HG03175 (cell line): Measurements from ENCODE around the gene FHAD1.
A peak's percentile ranks its signal among the peaks of the same experiment; 100 is the strongest.

ENCODE experiments used
- ATAC-seq: cut with Tn5 transposase; IDR thresholded peaks from one replicate; pipeline ENCODE4 v1.9.1; 2021; ENCODE audit warnings: mild to moderate bottlenecking, moderate library complexity; ENCODE audit not compliant: unreplicated experiment

Gene FHAD1

DNA sequence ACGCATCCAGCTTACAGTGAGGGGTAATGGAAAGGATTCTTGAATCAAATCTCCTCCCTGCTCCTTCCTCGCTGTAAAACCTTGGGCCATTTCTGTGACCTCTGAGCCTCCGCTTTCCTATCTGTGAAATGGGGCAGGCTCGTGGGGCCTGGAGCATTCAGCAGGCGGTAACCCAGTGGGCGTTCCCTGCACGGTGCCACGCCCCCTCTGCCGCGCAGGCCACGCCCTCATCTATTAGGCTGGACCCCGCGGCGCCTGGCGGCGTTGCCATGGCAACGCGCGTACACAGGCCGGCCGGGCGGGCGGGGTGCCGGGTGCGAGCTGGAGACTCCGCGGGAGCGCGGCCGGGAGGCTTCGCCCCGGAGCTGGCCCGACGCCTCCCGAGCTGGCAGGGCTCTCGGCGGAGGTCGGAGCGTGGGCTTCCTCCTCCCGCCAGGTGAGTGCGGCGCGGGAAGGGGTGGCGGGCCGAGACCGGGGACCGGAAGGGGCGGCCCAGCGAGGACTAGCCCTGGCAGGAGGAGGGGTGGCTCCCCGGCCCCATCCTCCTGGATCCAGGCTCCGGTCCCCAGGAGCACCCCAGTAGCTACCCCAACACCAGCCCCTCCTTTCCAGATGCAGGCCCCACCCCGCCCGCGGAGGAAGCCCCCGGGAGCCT is at the start of gene FHAD1:
Gene FHAD1 (plus strand): TSS at position 264 of the 655 bp plus-strand sequence. CDS start 4,562 bp downstream, outside the sequence.
- ATAC-seq = peak; percentile 61

DNA sequence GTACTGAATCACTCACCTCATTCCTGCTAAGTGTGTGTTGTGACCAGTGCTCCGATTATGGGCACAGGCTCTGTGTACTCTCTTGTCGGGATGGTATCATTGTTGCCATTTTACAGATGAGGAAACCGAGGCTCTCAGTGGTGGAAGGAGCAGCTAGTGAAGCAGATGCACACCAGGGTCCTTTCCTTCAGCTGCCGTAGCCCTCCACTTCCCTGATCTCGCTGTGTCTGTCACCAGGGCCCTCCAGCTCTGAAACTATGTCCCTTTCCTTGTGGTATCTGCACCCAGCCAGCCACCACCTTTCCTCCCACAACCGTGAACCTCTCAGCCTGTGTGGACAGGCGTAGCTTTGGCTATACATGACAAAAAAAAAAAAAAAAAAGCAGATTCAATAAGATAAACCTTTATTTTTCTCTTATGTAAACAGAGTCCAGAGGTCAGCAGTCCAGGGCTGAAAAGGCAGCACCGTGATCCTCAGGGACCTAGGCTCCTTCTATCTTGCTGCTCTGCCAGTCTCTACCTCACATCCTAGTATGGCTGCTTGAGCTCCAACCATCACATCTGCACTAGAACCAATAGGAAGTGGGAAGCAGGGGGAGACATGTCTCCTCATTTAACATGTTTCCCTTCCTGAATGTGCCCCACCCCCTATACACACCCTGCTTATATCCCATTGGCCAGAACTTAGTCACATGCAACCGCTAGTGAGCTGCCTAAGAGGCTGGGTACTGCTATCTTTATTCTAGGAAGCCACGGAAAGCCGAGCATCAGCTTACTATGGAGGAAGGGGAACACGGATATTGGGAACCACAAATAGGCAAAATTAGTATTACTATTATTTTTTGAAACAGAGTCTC is 49.2 kb upstream of the FHAD1 start:
- no peak for ATAC-seq

DNA sequence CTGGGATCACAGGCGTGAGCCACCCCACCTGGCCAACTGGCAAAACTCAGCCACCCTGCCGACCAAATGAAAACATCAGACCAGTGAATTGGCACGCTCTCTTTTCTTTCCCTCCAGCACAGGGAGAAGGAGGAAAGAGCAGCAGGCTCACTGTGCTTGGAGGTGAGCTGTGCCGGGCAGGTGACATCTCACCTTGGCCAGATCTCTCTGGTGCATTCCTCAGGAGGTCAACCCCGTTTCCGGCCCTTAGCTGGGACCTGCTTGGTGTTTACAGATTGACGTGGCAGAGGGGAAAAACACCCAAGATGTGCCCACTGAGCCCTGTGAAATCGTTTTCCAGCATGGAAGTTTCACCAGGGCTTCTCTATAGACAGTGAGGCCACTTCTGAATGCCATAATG is 48.3 kb upstream of the FHAD1 start:
- no peak for ATAC-seq

DNA sequence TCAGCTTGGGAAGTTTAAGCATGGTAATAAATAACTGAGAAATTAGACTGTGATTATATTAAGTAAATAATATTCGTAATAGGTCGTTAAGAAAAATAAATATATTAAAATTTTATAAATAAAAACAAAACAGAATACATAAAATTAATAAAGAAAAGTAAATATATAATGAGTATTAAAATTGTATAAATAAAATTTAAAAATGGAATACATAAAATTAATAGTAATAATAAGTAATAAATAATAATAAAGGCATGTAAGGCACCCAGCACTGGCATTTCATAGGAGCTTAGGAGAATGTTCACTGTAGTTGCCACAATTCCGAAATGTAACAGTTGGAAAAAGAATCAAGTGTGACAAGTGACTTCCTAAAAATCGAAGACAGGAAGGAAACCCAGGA is 45.8 kb upstream of the FHAD1 start:
- ATAC-seq = no peak

DNA sequence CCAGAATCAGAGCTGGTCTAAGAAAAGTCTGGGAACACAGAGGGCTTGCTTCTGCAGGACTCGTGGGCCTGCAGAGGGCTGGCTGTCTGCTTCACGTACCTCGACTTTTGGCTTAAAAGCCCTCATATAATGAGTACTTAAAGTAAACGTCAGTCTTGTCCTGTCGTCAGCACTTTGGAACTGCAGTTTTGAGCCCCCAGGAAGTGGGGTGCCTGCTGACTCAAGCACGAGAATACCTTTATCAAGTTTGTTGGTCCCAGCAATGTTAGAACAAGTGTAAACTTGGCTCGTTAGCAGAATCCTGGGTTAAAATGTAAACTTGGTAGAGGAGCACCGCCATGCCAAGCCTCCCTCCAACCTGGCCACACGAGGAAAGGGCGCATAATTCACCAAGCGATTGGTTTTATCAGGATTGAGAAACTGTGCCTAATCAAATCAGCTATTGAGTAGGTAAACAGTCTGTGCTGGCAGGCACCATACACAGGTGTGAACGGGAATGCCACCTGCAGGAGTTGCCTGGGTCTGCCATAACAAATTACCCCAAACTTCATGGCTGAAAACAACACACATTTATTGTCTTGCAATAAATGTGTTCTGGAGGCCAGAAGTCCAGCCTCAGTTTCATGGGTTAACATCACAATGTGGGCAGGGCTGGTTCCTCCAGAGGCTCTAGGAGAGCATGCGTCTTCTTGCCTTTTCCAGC is 45.0 kb upstream of the FHAD1 start:
- no peak for ATAC-seq

DNA sequence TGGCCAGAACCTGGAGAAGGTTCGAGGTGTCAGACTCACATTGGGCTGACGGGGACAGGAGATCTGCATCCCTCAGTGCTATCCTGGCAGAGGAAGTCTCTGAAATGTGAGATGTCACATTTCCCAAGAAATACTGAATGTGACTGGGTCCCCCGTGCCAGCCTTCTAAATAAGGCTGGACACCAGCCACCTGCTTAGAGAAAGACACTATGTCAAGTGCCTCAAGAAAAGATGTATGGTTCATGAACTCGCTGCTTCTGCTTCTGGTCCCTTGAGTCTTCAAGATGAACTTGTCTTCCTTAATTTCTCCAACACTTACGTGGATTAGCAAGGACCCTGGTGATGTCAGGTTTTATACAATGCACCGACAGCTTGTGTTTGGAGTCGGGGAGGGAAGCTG is 42.1 kb upstream of the FHAD1 start:
- ATAC-seq = no peak

DNA sequence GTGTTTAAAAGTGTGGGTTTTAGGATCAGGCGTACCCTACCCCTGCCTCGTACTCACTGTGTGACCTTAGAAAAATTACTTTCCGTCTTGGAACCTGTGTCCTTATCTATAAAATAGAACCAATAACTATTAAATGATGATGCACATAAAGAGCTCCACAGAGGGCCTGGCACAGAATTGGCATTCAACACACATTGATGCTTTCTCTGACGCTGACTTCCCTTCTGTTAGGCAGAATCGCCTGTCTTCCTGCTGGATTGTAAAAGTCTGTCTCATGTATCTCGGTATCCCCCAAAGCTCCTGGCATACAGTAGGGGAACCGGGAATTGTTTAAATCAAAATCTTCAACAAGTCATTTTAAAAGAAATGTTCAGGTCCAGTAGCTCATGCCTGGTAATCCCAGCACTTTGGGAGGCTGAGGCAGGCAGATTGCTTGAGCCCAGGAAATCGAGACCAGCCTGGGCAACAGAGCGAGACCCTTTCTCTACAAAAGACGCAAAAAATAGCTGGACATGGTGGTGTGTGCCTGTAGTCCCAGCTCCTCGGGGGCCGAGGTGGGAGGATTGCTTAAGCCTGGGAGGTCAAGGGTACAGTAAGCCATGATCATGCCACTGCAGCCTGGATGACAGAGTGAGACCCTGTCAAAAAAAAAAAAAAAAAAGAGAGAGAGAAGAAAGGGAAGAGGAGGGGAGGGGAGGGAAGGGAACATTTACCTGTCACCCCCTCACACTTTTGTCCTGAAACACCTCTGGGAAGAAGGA is 41.3 kb upstream of the FHAD1 start:
- no peak for ATAC-seq

DNA sequence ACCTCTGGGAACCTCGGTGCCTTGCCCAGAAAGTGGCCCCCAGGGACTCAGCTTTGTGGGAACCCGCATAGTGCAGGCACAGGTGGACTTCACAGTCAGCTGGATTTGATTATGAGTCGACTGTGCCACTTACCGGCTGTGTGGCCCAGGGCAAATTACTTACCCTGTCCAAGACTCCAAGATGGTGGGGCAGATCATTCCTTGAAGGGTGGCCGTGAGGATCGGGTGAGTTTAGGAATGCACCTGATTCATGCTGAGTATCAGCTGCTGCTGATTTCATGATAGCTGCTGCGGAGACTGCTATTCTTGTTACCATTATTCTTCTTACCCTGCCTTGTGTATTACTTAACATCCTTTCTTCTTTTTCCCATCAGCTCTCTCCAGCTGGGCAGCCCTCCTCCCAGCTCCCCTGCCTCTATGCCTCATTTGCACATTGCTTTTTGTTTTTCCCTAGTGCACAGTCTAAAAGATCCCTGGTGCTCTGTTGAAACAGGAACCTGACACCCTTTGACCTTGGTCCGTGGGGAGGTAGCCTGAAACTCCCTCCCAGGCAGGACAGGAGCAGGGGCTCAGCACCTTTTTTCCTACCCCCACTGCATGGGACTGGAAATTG is 40.5 kb upstream of the FHAD1 start:
- ATAC-seq = no peak

DNA sequence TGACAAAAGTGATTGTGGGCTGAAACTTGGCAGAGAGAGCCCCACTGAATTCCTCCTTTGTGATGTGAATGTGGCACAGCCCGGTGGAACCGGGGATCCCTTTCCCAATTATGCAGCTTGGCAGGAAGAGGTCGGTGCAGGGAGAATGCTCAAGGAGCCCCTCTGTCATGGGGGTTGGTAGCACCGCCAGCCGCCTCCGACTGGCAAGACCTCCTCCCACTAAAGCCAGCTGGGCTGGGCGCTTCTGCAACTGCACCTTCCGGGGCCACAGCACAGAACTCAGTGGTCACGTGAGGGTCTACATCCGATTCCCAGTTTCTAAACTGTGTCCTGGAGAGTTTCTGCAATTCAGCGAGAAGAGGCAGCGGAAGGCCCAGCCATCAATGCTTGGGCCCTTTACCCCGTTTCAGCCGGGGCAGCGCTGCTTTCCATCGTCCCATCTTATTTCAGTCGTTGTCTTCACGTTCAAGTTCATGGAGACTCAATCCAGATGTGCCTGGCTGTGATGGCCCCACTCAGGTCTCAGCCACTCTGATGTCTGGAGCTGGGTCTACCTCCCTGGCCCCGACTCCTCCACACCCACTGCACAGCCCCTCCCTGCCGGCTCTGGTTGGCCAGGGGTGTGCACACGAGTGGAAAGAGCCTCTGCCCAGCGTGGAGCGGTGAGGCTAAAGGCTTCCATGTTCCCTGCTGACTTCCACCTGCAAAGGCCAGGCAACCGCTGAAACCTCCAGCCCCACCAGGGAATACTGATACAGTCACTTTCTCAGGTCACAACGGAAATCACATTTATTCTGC is 39.8 kb upstream of the FHAD1 start:
- no peak for ATAC-seq

DNA sequence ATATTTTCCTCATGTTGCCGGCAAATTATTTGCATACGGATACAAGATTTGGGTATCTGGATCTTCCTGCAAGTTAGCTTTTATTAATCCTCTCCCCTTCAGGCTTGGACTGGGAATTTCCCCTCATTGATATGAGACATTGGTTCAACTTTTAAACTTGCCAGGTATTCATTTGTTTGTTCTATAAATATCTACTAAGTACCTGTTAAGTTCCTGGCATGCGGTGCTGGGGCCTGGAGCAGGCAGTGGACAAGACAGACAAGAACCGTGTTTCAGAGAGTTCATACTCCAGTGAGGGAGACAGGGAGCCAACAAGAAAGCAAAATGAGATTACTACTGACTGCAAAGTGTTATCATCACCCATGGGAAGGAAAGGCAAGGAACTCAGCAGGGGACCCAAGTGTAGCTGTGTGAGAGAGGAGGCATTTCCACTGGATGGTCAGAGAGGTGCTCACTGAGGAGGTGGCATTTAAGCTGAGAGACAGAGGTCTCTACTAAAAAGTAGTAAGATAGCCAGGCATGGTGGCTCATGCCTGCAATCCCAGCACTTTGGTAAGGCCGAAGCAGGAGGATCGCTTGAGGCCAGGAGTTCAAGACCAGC is 39.1 kb upstream of the FHAD1 start:
- ATAC-seq = no peak

DNA sequence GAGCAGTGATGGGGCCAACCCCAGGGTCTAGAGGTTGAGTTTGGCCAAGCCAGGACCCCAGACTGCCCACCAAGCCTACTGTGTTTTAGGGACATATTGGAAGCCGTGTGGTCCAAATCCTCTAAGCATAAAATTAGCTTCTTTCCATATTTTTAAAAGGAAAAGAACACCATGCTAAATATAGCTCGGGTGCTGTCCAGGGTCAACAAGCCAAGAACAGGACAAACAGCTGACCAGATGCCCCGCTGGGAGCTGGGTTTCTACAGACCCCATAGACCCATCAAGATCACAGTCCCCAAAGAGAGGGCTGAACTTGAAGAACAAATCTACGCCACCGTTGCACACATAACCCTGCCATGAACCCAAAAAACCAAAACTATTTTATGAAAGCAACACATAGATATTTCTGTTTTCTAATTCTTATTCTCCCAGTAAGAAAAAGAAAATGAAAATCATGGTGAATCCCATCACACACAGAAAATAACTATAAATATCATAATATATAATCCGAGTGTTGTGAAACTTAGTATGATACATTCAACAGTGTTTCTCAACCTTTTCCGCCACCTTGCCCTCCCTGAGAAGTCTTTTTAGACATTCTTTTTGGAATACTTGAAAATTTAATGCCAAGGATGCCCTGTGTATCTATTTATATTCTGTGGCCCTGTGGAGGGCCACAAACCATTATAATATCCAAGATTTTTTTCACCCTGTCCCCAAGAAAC is 36.2 kb upstream of the FHAD1 start:
- no peak for ATAC-seq

DNA sequence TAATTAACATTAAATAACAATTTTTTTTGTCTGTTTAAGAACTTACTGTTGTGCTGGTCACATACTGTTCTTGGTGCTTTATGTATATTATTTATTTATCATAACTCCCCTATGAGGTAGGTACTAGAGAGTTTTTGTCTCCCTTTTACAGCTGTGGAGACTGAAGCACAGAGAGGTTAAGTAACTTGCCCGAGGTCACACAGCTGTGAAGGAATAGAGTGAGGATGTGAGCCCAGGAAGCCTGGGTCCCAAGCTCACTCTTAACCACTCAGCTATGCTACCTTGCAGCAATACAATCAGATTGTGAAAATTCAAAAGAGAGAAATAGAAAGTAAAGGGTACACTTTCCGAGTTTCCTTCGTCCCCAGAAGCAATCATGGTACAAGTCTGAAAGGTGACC is 35.6 kb upstream of the FHAD1 start:
- ATAC-seq = no peak

DNA sequence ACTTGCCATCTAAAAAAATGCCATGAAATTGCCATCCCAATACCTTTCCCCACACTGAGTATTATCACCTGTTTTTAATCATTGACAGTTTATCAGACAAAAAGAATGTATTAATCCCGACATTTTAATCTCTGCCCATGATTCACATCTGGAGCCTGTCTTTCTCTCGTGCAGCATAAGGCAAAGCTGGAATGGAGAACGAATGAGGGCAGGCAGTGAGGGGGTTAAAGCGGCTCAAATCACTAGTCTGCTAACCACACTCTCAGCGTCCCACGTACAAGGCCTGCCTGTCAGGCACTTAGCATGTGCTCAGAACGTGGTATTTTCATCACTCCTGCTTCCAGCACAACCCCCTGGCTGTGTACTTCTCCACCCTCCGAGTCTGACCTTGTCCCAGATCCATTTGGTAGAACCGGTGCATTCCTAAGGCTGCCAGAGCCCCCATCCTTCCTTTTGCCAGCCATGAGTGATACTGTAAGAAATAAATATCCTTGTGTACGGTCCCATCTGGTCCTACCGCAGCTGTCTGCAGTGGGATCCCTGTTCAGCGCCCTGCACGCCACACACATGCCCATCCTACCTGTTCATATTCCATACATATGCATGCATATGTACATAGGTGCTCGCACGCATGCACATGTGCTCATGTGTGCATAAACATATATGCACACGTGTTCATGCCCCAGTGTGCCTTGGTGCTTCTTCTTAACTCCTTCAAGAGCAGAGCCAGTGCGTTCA is 34.6 kb upstream of the FHAD1 start:
- no peak for ATAC-seq

DNA sequence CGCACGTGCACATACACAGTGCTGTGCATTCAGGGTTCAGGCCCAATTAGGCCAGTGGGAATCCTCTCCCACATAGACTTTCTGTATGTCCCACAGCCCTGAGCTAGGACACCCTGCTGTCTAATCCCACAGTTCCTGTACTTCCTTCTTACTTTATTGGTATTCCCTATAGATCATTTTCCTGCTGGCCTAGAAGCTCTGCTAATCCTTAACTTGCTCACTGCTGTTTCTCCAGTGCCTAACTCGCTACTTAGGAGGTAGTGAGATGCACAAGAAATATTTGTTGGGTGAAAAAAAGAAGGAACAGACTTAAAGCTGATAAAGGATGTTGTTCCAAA is 34.1 kb upstream of the FHAD1 start:
- ATAC-seq = no peak

DNA sequence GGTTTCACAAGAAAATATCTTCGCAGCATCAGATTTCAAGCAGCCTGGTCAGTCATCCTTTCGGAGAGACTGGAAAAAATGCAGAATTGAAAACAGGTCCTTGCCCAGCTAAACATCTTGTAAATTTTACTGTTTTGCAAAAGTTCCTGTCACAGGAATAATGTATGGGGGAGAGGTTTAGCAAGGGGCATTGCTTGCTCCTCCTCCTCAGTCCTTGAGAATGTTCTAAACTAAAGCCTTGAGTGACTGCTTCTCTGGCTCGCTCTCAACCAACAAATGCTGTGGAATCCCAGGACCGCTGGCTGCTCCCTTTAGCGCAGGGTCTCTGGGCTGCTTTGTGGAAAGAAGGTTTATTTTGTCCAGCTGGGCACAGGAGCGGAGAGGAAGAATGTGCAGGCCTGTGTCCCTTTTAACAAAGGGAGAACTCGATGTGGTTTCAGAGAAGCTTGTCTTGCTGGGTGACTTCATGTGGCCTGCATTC is 33.6 kb upstream of the FHAD1 start:
- no peak for ATAC-seq

DNA sequence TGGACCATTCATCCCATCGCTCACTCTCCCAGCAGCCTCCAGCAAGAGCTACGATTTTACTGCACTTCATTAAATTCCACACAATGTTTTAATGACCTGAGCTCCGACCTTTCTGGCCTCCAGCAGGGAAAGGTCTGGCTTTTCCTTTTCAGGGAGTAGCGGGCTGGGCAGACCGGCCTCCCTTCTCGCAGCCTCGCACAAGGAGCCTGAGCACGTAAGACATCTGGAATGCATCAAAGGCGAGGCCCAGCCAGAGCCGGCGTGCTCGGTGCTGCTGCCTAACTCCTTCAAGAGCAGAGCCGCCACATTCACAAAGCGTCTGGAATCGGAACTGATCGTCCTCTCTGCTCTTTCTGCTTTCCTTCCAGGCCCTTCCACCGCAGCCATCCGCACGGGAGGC is 32.5 kb upstream of the FHAD1 start:
- ATAC-seq = no peak

DNA sequence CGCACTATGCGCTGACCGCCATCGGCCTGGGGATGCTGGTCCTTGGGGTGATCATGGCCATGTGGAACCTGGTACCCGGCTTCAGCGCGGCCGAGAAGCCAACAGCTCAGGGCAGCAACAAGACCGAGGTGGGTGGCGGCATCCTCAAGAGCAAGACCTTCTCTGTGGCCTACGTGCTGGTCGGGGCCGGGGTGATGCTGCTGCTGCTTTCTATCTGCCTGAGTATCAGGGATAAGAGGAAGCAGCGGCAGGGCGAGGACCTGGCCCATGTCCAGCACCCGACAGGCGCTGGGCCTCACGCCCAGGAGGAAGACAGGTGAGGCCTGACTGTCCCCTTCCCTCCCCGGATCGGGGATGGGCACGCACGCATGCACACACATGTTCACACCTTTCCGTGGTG is 31.9 kb upstream of the FHAD1 start:
- no peak for ATAC-seq

DNA sequence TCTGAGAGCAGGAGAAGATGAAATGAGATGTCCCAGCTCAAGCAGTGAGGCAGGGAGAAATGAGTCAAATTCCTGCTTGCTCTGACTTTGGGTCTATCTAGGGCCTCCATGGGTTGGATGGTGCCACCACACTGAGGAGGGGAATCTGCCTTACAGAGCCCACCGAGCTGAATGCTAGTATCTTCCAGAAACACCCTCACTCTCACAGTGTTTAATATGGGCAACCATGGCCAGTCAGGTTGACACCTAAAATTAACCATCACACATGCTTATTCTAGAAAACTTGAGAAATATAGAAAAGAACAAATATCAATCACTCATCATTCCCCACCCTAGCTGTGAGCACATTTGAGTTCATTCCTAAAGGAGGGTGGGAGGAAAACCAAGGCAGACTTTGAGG is 29.4 kb upstream of the FHAD1 start:
- no peak for ATAC-seq
